Endothelial cell of umbilical vein (primary cell): Measurements from ENCODE around the gene ZNF629. TPM values are rescaled to one million over a fixed set of nuclear protein-coding genes. Genes with fewer than 3 reads are reported as not detected.

ENCODE experiments used
- Bru-seq: library from RNA; stranded (reverse); fragments of 400-500 nt; gene quantifications from one replicate; lab custom pipeline; 2021; lab: Mats Ljungman, UMichigan
- BruChase-seq, 2 experiments: library from RNA; stranded (reverse); fragments of 400-500 nt; gene quantifications; one replicate each; lab custom pipeline; 2021; lab: Mats Ljungman, UMichigan
- BruUV-seq: library from RNA; stranded (reverse); fragments of 400-500 nt; replicated peaks from 2 replicates; lab custom pipeline; 2021; lab: Mats Ljungman, UMichigan
- CTCF ChIA-PET: fragments of 300-600, 350-600 bp; sonication (Branson Sonifier 250); formaldehyde crosslinking; loops from one replicate; lab custom pipeline; 2021; ENCODE audit warnings: antibody characterized with exemption, inconsistent platforms; lab: Charles Lee
- POLR2A ChIA-PET: fragments of 300-600, 350-600 bp; sonication (Branson Sonifier 250); formaldehyde crosslinking; loops from one replicate; lab custom pipeline; 2021; ENCODE audit warnings: antibody characterized with exemption, inconsistent platforms; lab: Charles Lee
- DNase-seq: peaks from one replicate; pipeline ENCODE4 v3.0.0-alpha.2; 2011; ENCODE audit warnings: low read depth, low spot score
- FAIRE-seq: peaks from 2 replicates; lab custom pipeline; 2011; peaks lifted over from hg19 to GRCh38; lab: Jason Lieb, UNC
- H2AFZ ChIP-seq: 2 replicates; pipeline ENCODE4 v1.6.0; 2012; ENCODE audit warnings: low read depth, low read length, control low read depth, inconsistent platforms
- H3K27ac ChIP-seq: 2 replicates; pipeline ENCODE4 v1.5.1; 2011; ENCODE audit warnings: low read depth, mild to moderate bottlenecking, control low read depth, low read length, moderate library complexity; ENCODE audit not compliant: insufficient read depth
- H3K27me3 ChIP-seq, 2 experiments: 2 replicates each; pipeline versions ENCODE4 v1.6.0 to v1.6.1; 2011; ENCODE audit warnings: low read length in 2 of 2, mixed read lengths in 1 of 2; ENCODE audit not compliant: control insufficient read depth in 2 of 2, insufficient read depth in 2 of 2
- H3K36me3 ChIP-seq, 2 experiments: 2 replicates in 1 of 2; 3 replicates in 1 of 2; pipeline ENCODE4 v1.5.1; 2011; ENCODE audit warnings: low read length in 2 of 2, mild to moderate bottlenecking in 1 of 2, moderate library complexity in 1 of 2; ENCODE audit not compliant: control insufficient read depth in 2 of 2, insufficient read depth in 2 of 2; ENCODE audit errors: extremely low read depth in 1 of 2
- H3K4me1 ChIP-seq: 3 replicates; pipeline ENCODE4 v1.5.1; 2011; ENCODE audit warnings: mild to moderate bottlenecking, low read length; ENCODE audit not compliant: control insufficient read depth, insufficient read depth; ENCODE audit errors: extremely low read depth
- H3K4me2 ChIP-seq: 2 replicates; pipeline ENCODE4 v1.6.1; 2011; ENCODE audit warnings: low read length, control low read depth, mixed read lengths; ENCODE audit not compliant: insufficient read depth
- H3K4me3 ChIP-seq, 3 experiments: fragments of 200-600 bp in 1 of 3; sonication (generic), shearing (Covaris generic) in 1 of 3; replicated peaks in 1 of 3; 2 replicates each; pipeline ENCODE4 v1.5.1; 2011 to 2016; ENCODE audit warnings: control low read depth in 3 of 3, low read length in 3 of 3, mild to moderate bottlenecking in 2 of 3, inconsistent platforms in 1 of 3, low read depth in 1 of 3, moderate library complexity in 1 of 3; ENCODE audit not compliant: insufficient read depth in 1 of 3
- H3K79me2 ChIP-seq: 2 replicates; pipeline ENCODE4 v1.6.0; 2012; ENCODE audit warnings: low read length, inconsistent platforms; ENCODE audit not compliant: control insufficient read depth, insufficient read depth
- H3K9ac ChIP-seq: replicated peaks from 2 replicates; pipeline ENCODE3; 2011; ENCODE audit warnings: low read length, control low read depth; ENCODE audit not compliant: insufficient read depth; ENCODE audit errors: extremely low read depth
- H3K9me1 ChIP-seq: replicated peaks from 3 replicates; pipeline ENCODE4 v1.6.0; 2011; ENCODE audit warnings: mild to moderate bottlenecking, low read length; ENCODE audit not compliant: control insufficient read depth, insufficient read depth; ENCODE audit errors: extremely low read depth
- H3K9me3 ChIP-seq: replicated peaks from 2 replicates; pipeline ENCODE4 v1.5.1; 2012; ENCODE audit warnings: low read length, inconsistent platforms; ENCODE audit not compliant: control insufficient read depth, insufficient read depth
- H4K20me1 ChIP-seq: replicated peaks from 2 replicates; pipeline ENCODE3; 2011; ENCODE audit warnings: mild to moderate bottlenecking, low read length; ENCODE audit not compliant: control insufficient read depth, insufficient read depth; ENCODE audit errors: extremely low read depth
- EZH2 ChIP-seq: IDR thresholded peaks from 2 replicates; pipeline ENCODE4 v1.6.1; 2012; ENCODE audit warnings: borderline replicate concordance, low read depth, mild to moderate bottlenecking, moderate library complexity, low read length, inconsistent platforms; ENCODE audit not compliant: severe bottlenecking
- FOS ChIP-seq: IDR thresholded peaks from 2 replicates; pipeline ENCODE4 v1.6.1; 2011; ENCODE audit warnings: mild to moderate bottlenecking, low read length, moderate library complexity, borderline replicate concordance; ENCODE audit not compliant: insufficient read depth
- GATA2 ChIP-seq: IDR thresholded peaks from 2 replicates; pipeline ENCODE4 v1.7.0; 2011; ENCODE audit warnings: low read depth, mild to moderate bottlenecking, moderate library complexity, mixed read lengths, low read length; ENCODE audit not compliant: insufficient read length, insufficient read depth
- JUN ChIP-seq: IDR thresholded peaks from 2 replicates; pipeline ENCODE4 v1.6.1; 2011; ENCODE audit warnings: borderline replicate concordance, low read depth; ENCODE audit not compliant: insufficient read length, insufficient read depth
- MYC ChIP-seq: IDR thresholded peaks from one replicate; pipeline ENCODE4 v1.6.1; 2011; ENCODE audit warnings: mild to moderate bottlenecking, low read depth, low read length
- POLR2A ChIP-seq: IDR thresholded peaks from 2 replicates; pipeline ENCODE4 v1.6.1; 2012; ENCODE audit warnings: low read depth, mild to moderate bottlenecking, control low read depth, low read length
- POLR2AphosphoS5 ChIP-seq: IDR thresholded peaks from 2 replicates; pipeline ENCODE4 v1.6.1; 2012; ENCODE audit warnings: low read depth, mild to moderate bottlenecking, control low read depth, low read length, moderate library complexity; ENCODE audit not compliant: insufficient read depth
- dilution Hi-C: fragments of 300-500 bp; cut with MboI; formaldehyde crosslinking; loops from one replicate; pipeline ENCODE4 v1.15.0; 2019; ENCODE audit warnings: low sequenced_read_pairs; ENCODE audit not compliant: extremely low pct_ligation_motif_present
- intact Hi-C: fragments of 100-400 bp; cut with micrococcal nuclease; formaldehyde crosslinking; loops from one replicate; pipeline ENCODE4 v1.10.0; 2022
- long read RNA-seq: library from polyadenylated mRNA; stranded (forward); transcript quantifications from one replicate; pipeline ENCODE4 v2.0.0, GENCODE V29; 2021
- polyA minus RNA-seq, 3 experiments: library from RNA; depleted of rRNA, polyadenylated mRNA; stranded (reverse); fragments of >200 nt; gene quantifications; 1 replicate in 1 of 3; 2 replicates in 2 of 3; pipeline ENCODE4 v1.2.3, GENCODE V29; 2011
- polyA plus RNA-seq, 4 experiments: library from polyadenylated mRNA; depleted of rRNA in 3 of 4; stranded (reverse) in 3 of 4; unstranded in 1 of 4; fragments of >200 nt; gene quantifications; 2 replicates each; pipeline versions ENCODE4 v1.2.1 to v1.2.3, GENCODE V29; 2011 to 2012; ENCODE audit warnings: missing spikeins in 1 of 4
- total RNA-seq: library from RNA; stranded (reverse); gene quantifications from 2 replicates; pipeline ENCODE4 v1.2.3, GENCODE V29; 2021
- TF ChIP-seq, protein P1 (sequence below): IDR thresholded peaks from 2 replicates; pipeline ENCODE4 v1.6.1; 2011; ENCODE audit not compliant: insufficient read depth, insufficient read length
- TF ChIP-seq, protein P2 (sequence below), 2 donors: IDR thresholded peaks; 1 replicate in 1 of 2; 2 replicates in 1 of 2; pipeline ENCODE4 v1.5.1; 2011; ENCODE audit warnings: low read length in 2 of 2, mild to moderate bottlenecking in 2 of 2, moderate library complexity in 2 of 2, control low read depth in 1 of 2, inconsistent platforms in 1 of 2, low read depth in 1 of 2; ENCODE audit not compliant: insufficient read depth in 1 of 2; ENCODE audit errors: extremely low read depth in 1 of 2

ZNF629 gene
- total RNA-seq (11.2 and 11.7 TPM in 2 replicates), polyA plus RNA-seq (5.2 and 5.6 TPM in 2 replicates), polyA minus RNA-seq (6.0 and 6.6 TPM in 2 replicates), Bru-seq, nascent RNA (percentile 59 among the genes with signal in this experiment), BruChase-seq, experiment 1, labeled RNA remaining after a 6-hour chase (percentile 63 among the genes with signal in this experiment), BruChase-seq, experiment 2, labeled RNA remaining after a 2-hour chase (percentile 69 among the genes with signal in this experiment)
- polyA plus RNA-seq (2011; cell fraction: cytosol; rRNA removed), result 4.5 and 4.7 TPM in 2 replicates
- polyA plus RNA-seq (2011; cell fraction: nucleus; rRNA removed), result 7.8 and 8.0 TPM in 2 replicates
- 7.8 and 9.0 TPM in 2 replicates for polyA plus RNA-seq (2012)
- polyA minus RNA-seq (2011; cell fraction: cytosol; rRNA and poly(A)+ RNA removed), result 7.5 TPM
- 5.1 and 7.2 TPM in 2 replicates for polyA minus RNA-seq (2011; cell fraction: nucleus; rRNA and poly(A)+ RNA removed)
- long read RNA-seq, full-length matches to known transcripts, result 1 of 12 reads
- long read RNA-seq, partial matches to known transcripts, result 0 of 12 reads
- long read RNA-seq, other reads (novel, unspliced or antisense), result 11 of 12 reads

DNA sequence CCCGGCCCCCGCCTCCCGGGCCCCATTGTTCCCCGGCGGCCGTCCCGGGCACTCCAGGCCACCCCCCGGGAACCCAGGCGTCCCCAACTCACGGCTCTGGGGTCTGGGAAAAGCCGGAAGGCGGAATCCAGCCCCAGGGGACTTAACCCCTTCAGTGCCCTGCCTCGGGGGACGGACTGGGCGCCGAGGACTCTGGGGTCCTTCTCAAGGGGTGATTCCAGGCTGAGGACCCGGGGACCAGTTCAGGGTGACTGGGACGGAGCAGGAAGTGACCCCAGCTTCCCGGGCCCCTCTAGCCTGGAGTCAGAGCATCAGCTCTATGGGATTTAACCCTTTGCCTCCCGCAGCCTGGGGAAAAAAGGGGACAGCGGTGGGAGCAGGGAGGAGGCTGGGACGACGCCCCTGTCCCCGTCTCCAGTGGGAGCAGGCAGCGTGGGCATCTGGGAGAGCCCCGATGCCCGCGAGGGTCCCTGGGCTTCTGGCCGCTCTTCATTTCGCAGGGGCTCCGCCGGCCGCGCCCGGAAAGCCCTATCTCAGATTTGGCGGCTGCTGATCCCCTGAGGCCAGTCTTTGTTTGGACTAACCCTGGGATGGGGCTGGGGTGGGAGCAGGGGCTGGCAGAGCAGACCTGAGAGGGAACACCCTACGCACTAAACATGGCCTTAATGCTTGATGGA is at the start of gene ZNF629:
ZNF629 (minus strand) TSS at position 270 of the 677 bp plus-strand sequence. CDS start 2,723 bp downstream, outside the sequence.
- ChIA-PET POLR2A (interaction anchor here (1.6 kb wide), 1 partner anchor 18 kb away, joined by 15 read pairs; no protein-coding TSS in a partner anchor), CTCF (interaction anchor here (0.6 to 1.5 kb wide), 6 partner anchors 10 to 155 kb away, joined by 3 to 20 read pairs (median 4); no protein-coding TSS in a partner anchor)
- Histone ChIP-seq H3K36me3 (peaks cover 0 to 16% of the 10 kb centered on the region in 2 experiments), H2AFZ (peak within 1 kb of the TSS; percentile 90), H3K4me1 (peaks cover 14% of the 10 kb centered on the region), H3K4me3 (peak within 1 kb of the TSS; percentile 70 to 91 (median 91)), H3K27me3 (no peaks in the 10 kb centered on the region), H4K20me1 (no peaks in the 10 kb centered on the region), H3K27ac (peak within 1 kb of the TSS; percentile 89), H3K9ac (peak within 1 kb of the TSS; percentile 99), H3K9me3 (no peaks in the 10 kb centered on the region), H3K79me2 (peaks cover 10% of the 10 kb centered on the region), H3K4me2 (peak within 1 kb of the TSS; percentile 87), H3K9me1 (no peaks in the 10 kb centered on the region)
- dilution Hi-C loops (no loop called here), intact Hi-C loops (loop anchor here (1.0 kb wide), 3 partner anchors 11 to 134 kb away; no protein-coding TSS in a partner anchor)
- BruUV-seq, result TSS peak; percentile 49
- TF ChIP-seq POLR2A, result no peak
- no peak for TF ChIP-seq MYC
- TF ChIP-seq FOS, result no peak
- no peak for TF ChIP-seq POLR2AphosphoS5
- TF ChIP-seq, protein P1, sequence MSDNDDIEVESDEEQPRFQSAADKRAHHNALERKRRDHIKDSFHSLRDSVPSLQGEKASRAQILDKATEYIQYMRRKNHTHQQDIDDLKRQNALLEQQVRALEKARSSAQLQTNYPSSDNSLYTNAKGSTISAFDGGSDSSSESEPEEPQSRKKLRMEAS, result no peak
- no peak for TF ChIP-seq EZH2
- TF ChIP-seq GATA2, result no peak
- TF ChIP-seq JUN, result no peak
- TF ChIP-seq, protein P2, sequence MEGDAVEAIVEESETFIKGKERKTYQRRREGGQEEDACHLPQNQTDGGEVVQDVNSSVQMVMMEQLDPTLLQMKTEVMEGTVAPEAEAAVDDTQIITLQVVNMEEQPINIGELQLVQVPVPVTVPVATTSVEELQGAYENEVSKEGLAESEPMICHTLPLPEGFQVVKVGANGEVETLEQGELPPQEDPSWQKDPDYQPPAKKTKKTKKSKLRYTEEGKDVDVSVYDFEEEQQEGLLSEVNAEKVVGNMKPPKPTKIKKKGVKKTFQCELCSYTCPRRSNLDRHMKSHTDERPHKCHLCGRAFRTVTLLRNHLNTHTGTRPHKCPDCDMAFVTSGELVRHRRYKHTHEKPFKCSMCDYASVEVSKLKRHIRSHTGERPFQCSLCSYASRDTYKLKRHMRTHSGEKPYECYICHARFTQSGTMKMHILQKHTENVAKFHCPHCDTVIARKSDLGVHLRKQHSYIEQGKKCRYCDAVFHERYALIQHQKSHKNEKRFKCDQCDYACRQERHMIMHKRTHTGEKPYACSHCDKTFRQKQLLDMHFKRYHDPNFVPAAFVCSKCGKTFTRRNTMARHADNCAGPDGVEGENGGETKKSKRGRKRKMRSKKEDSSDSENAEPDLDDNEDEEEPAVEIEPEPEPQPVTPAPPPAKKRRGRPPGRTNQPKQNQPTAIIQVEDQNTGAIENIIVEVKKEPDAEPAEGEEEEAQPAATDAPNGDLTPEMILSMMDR (IDR thresholded peaks at IDR 0.05; ENCODE audit: extremely low read depth in 1 of 2, insufficient read depth in 1 of 2, low read depth in 1 of 2, low read length in 2 of 2), result no peak
- peak; percentile 45 for DNase-seq
- FAIRE-seq, result peak; percentile 67
